Ovary (tissue), 3 donors: ENCODE data around the gene BNC2.

Experiments used
- EP300 ChIP-seq: sonication (generic); formaldehyde crosslinking; IDR thresholded peaks from one replicate; pipeline ENCODE4 v1.6.1; 2017; ENCODE audit warnings: antibody characterized with exemption
- POLR2A ChIP-seq: fragments of 450-650 bp; IDR thresholded peaks from one replicate; pipeline ENCODE4 v1.6.1; 2017; ENCODE audit warnings: antibody characterized with exemption, mild to moderate bottlenecking, moderate library complexity
- TF ChIP-seq, protein P1 (sequence below), 3 donors: fragments of 450-650 bp in 2 of 3; fragments of 200-600 bp in 1 of 3; IDR thresholded peaks; one replicate each; pipeline versions ENCODE4 v1.5.1 to v1.8.0; 2016 to 2022; ENCODE audit warnings: antibody characterized with exemption in 3 of 3, mild to moderate bottlenecking in 1 of 3
- donor health status: DM: no; HTN: no; CAD: no.

DNA sequence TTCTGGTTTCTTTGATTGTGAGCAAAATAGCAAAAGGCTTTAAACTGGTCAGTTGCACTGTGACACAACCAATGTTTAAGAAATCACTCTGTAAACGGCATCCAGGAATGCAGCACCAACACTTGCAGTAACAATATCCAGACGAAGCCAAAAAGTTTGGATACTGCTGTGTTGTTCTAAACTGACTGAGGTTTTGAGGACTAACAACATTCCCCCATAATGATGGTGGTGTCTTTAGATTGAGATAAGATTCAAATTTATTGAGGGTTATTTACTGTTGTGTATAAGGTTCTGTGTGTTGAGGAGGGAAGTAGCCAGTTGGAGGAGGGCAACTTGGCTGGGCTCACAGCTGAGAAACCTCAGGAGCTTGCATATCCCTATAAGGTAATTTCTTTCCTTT lies 353.6 kb downstream of the BNC2 start:
- TF ChIP-seq, protein P1, sequence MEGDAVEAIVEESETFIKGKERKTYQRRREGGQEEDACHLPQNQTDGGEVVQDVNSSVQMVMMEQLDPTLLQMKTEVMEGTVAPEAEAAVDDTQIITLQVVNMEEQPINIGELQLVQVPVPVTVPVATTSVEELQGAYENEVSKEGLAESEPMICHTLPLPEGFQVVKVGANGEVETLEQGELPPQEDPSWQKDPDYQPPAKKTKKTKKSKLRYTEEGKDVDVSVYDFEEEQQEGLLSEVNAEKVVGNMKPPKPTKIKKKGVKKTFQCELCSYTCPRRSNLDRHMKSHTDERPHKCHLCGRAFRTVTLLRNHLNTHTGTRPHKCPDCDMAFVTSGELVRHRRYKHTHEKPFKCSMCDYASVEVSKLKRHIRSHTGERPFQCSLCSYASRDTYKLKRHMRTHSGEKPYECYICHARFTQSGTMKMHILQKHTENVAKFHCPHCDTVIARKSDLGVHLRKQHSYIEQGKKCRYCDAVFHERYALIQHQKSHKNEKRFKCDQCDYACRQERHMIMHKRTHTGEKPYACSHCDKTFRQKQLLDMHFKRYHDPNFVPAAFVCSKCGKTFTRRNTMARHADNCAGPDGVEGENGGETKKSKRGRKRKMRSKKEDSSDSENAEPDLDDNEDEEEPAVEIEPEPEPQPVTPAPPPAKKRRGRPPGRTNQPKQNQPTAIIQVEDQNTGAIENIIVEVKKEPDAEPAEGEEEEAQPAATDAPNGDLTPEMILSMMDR (IDR thresholded peaks at IDR 0.05) = no peak
- no peak for TF ChIP-seq POLR2A
- no peak for TF ChIP-seq EP300
